HG03060 (cell line): Measurements from ENCODE around the gene CLBA1.
"Not testable (repeated sequence)": the region's sequence is repeated elsewhere in the genome, so short reads cannot be mapped to it uniquely, and the experiment has no call there.

ENCODE experiments used
- ATAC-seq: cut with Tn5 transposase; IDR thresholded peaks from one replicate; pipeline ENCODE4 v1.9.1; 2021; ENCODE audit warnings: low read depth, moderate number of reproducible peaks; ENCODE audit not compliant: unreplicated experiment

CLBA1 gene

DNA sequence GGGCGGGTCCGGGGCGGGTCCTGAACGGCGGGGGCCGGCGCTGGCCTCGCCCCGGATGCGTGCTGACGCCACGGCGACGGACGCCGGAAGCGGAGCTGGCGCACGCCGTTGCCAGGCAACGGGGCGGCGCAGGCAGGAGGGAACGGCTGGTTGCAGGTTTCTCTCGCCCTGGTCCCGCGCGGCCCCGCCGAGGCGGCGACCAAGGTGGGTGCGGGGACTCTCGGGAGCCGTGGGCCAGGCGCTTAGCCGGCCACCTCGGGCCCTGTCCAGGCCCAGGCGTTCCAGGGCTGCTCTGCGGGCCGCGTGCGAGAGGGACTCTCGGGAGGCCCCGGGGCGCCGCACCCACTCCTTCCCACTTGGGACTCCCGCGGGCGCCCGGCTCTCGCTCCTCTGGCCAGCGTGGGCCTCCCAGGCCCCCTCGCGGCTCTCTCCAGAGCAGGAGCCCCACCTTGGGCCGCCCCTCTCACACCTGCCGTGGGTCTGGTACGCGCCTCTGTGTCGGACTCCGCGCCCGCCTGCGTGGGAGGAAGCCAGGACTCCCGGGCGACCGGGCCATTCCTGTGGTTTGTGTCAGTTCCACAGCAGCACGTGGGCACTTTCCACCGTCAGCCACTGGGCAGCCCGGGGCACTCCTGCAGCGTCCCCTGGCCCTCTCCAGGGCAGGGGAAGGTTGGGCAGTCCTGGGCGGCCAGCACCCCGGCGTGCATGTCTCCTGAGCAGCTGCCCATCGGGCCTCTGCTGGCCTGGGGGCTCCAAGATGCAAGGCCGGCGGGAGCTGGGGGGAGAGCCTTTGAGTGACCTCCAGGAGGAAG lies at the start of gene CLBA1:
Gene CLBA1, plus strand, starts transcription at position 114 of the 812 bp plus-strand sequence. Its CDS starts 644 bp downstream, at position 758.
- ATAC-seq = no peak

DNA sequence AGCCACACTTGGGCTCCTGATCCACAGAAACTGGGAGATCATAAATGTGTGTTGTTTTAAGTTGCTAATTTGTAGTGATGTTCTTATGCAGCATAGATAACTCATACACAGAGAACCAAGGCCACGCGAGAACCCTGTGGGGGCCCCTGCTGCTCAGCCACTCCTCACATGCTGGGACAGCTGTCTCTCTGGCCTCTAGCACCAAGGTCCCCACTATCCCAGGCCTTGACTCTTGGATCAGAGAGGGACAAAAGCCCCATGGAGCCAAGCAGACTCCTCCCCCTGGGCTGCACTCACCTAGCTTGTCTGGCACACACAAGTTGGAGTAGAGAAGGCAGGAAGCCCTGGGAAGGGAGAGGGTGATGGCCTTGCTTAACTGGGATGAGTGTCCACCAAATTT lies 49.6 kb upstream of the CLBA1 start:
- no peak for ATAC-seq

- ATAC-seq = no peak
Observed at GRCh38 chr14:104936361-104937155, 49.0 kb upstream of the CLBA1 start.

- ATAC-seq = no peak
Observed at GRCh38 chr14:104937161-104937560, 48.4 kb upstream of the CLBA1 start.

DNA sequence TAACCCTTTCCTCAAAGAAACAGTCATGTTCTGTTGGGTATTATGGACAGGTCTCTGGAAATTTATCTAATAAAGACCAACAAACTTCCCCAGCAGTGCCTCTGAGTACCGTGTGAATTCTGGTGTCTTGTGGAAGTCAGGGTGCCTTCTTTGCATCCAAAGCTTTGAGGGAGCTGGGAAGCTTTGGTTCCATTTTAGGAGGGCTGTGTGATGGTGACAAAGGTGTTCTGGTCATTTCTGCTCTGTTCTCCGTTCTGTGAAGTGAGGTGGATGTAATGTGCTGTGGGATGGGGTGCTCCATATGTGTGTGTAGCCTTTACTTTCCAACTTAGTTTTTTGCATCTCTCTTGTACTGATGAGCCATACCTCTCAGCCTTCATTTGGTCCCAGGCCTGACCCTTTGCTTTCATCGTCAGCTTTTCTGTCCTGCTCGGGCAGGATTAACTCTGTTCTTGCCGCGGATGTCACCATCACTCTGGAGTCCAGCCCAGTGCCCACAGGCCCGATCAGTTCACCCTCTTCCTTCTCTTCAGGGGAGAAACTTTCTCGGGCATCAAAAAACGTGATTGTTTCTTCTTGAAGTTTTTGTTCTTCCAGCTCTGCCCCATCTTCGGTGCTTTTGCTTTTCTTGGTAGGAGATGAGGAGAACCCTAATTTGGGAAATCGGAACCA lies 47.8 kb upstream of the CLBA1 start:
- ATAC-seq = no peak

DNA sequence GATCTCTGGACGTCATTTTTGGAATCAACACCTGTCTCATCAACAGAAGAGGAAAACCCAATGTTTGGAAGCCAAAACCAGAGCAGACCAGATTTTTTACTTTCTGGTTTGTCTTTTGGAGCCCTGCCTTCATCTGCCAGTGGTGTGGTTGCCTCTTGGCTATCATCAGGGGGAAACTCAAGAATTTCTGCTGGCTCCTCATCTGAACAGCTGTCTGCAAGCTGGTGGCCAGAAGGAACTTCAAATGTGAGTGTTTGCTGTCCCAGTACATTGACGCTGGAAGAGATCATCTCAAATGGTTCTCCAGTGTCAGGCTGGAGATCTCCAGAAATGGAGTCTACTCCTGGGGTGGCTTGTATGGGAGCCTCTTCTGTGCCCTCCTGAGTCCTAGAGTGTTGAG lies 47.2 kb upstream of the CLBA1 start:
- no peak for ATAC-seq

DNA sequence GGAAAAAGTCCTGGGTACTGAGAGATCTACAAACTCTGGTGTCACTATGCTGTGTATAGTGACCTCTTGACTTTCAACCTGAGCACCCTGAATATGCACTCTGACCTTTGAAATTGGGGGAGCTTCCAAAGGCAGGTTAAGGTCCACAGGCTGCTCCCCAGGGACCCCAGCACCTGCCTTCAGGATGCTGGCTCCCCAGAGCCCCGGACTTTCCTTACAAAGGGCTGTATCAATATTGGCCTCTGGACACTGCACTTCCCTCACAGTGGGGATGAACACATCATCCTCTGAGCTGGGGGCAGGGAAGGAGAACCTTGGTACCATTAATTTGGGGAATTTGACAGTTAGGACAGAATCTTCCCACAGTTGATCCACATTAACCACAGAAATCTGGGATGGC lies 46.6 kb upstream of the CLBA1 start:
- no peak for ATAC-seq

- ATAC-seq = no peak
Observed at GRCh38 chr14:104939666-104940410, 45.8 kb upstream of the CLBA1 start.

DNA sequence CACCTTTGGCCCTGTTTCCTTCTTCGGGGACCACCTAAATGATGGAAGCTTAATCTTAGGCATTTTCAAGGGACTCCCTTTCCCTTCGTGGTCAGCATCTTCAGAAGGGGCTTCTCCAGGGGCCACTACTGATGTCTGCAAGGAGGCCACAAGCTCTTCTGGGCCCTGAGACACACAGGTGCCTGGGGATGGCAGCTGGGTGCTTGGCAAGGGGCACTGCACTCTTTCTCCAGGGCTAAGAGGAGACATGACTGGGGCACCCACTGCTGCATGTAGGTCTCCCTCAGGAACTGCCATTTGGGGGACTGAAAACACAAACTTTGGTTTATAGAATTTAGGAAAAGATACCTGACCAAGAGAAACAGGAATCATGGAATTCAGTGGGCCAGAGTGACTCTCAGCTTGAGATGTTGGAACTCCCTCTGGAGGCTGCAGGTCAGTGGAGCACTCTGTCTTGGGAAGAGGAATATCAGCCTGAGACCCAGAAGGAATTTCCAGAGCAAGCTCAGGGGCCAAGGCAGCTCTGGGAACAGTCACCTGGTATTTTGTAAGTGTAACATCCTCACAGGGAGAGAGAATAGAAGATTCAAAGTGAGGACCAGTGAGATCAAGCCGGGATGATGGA lies 45.0 kb upstream of the CLBA1 start:
- ATAC-seq = no peak

DNA sequence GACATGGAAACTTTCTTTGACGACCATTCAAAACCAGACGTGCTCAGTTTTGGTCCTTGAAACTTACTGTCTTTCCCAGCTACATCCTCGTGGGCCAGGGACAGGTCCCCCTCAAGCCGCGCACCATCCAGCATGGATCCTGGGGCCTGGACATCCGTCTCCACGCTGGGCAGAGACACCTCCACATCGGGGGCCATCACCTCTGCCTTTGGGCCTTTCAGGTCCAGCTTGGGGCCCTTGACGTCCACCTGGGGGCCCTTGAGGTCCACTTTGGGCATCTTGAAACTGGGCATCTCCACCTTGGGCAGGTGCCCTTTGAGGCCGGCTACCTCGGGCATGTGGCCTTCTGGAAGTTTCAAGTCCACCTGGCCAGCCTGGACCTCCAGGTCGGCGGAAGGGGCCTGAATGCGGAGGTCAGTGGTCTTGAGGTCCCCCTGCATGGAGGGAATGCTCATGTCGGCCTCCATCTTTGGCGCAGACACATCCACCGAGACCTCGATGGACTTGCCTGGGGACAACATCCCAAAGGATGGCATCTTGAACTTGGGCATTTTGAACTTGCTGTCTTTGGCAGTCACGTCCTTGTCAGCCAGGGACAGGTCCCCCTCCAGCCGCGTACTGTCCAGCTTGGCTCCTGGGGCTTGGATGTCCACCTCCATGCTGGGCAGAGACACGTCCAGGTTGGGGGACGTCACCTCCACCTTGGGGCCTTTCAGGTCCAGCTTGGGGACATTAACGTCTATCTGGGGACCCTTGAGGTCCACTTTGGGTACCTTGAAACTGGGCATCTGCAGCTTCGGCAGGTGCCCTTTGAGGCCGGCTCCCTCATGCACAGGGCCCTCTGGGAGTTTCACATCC lies 43.9 kb upstream of the CLBA1 start:
- no peak for ATAC-seq

GRCh38 chr14:104942586-104942985 lies 43.0 kb upstream of the CLBA1 start:
- ATAC-seq = no peak

DNA sequence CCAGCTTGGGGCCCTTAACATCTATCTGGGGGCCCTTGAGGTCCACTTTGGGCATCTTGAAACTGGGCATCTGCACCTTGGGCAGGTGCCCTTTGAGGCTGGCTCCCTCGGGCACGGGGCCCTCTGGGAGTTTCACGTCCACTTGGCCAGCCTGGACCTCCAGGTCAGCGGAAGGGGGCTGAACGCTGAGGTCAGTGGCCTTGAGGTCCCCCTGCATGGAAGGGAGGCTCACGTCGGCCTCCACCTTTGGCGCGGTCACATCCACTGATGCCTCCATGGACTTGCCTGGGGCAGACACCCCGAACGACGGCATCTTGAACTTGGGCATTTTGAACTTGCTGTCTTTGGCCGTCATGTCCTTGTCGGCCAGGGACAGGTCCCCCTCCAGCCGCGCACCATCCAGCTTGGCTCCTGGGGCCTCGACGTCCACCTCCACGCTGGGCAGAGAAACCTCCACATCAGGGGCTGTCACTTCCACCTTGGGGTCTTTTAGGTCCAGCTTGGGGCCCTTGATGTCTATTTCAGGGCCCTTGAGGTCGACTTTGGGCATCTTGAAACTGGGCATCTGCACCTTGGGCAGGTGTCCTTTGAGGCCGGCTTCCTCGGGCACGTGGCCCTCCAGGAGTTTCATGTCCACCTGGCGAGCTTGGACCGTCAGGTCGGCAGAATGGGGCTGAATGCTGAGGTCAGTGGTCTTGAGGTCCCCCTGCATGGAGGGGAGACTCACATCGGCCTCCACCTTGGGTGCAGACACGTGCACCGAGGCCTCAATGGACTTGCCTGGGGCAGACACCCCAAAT lies 42.2 kb upstream of the CLBA1 start:
- not testable (repeated sequence) for ATAC-seq

DNA sequence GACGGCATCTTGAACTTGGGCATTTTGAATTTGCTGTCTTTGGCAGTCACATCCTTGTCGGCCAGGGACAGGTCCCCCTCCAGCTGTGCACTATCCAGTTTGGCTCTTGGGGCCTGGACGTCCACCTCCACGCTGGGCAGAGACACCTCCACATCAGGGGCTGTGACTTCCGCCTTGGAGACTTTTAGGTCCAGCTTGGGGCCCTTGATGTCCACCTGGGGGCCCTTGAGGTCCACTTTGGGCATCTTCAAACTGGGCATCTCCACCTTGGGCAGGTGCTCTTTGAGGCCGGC lies 41.6 kb upstream of the CLBA1 start:
- ATAC-seq = not testable (repeated sequence)

DNA sequence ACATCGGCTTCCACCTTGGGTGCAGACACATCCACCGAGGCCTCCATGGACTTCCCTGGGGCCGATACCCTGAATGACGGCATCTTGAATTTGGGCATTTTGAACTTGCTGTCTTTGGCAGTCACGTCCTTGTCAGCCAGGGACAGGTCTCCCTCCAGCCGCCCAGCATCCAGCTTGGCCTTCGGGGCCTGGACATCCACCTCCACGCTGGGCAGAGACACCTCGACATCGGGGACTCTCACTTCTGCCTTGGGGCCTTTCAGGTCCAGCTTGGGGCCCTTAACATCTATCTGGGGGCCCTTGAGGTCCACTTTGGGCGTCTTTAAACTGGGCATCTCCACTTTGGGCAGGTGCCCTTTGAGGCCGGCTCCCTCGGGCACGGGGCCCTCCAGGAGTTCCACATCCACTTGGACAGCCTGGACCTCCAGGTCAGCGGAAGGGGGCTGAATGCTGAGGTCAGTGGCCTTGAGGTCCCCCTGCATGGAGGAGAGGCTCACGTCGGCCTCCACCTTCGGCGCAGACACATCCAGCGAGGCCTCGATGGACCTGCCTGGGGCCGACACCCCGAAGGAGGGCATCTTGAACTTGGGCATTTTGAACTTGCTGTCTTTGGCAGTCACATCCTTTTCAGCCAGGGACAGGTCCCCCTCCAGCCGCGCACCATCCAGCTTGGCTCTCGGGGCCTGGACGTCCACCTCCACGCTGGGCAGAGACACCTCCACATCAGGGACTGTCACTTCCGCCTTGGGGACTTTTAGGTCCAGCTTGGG lies 41.0 kb upstream of the CLBA1 start:
- ATAC-seq = not testable (repeated sequence)

DNA sequence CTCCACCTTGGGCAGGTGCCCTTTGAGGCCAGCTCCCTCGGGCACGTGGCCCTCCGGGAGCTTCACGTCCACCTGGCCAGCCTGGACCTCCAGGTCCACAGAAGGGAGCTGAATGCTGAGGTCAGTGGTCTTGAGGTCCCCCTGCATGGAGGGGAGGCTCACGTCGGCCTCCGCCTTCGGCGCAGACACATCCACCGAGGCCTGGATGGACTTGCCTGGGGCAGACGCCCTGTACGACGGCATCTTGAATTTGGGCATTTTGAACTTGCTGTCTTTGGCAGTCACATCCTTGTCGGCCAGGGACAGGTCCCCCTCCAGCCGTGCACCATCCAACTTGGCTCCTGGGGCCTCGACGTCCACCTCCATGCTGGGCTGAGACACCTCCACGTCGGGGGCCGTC lies 40.3 kb upstream of the CLBA1 start:
- ATAC-seq = not testable (repeated sequence)

DNA sequence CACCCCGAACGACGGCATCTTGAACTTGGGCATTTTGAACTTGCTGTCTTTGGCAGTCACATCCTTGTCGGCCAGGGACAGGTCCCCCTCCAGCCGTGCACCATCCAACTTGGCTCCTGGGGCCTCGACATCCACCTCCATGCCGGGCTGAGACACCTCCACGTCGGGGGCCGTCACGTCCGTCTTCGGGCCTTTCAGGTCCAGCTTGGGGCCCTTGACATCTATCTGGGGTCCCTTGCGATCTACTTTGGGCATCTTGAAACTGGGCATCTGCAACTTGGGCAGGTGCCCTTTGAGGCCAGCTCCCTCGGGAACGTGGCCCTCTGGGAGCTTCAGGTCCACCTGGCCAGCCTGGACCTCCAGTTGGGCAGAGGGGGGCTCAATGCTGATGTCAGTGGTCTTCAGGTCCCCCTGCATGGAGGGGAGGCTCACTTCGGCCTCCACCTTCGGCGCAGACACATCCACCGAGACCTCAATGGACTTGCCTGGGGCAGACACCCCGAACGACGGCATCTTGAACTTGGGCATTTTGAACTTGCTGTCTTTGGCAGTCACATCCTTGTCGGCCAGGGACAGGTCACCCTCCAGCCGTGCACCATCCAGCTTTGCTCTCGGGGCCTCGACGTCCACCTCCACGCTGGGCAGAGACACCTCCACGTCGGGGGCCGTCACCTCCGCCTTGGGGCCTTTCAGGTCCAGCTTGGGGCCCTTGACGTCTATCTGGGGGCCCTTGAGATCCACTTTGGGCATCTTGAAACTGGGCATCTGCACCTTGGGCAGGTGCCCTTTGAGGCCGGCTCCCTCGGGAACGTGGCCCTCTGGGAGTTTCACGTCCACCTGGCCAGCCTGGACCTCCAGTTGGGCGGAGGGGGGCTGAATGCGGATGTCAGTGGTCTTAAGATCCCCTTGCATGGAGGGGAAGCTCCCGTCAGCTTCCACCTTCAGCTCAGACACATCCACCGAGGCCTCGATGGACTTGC lies 39.3 kb upstream of the CLBA1 start:
- ATAC-seq = not testable (repeated sequence)

GRCh38 chr14:104947201-104947600 lies 38.4 kb upstream of the CLBA1 start:
- not testable (repeated sequence) for ATAC-seq
